DMS153 treated with DMSO at 0.1 percent for 48 hours (cell line): ENCODE results near the gene TSPAN8.
"Not testable (repeated sequence)": the region's sequence is repeated elsewhere in the genome, so short reads cannot be mapped to it uniquely, and the experiment has no call there.

Source experiments
- DNase-seq: peaks from one replicate; lab custom pipeline; 2025; ENCODE audit not compliant: unreplicated experiment; lab: John Stamatoyannopoulos, UW

The TSPAN8 gene

GRCh38 chr12:71164568-71165197 lies 6.9 kb upstream of the TSPAN8 start:
- DNase-seq = no peak

- no peak for DNase-seq
These were observed 6.4 kb upstream of the TSPAN8 start for GRCh38 chr12:71164166-71164565.

- DNase-seq = no peak
These were observed 5.3 kb upstream of the TSPAN8 start for GRCh38 chr12:71162832-71163763.

- peak; percentile 79 for DNase-seq
These were observed 3.8 kb upstream of the TSPAN8 start for GRCh38 chr12:71161591-71161990.

GRCh38 chr12:71160585-71160984 lies 2.8 kb upstream of the TSPAN8 start:
- no peak for DNase-seq

- DNase-seq = no peak
These were observed 2.1 kb upstream of the TSPAN8 start for GRCh38 chr12:71159878-71160277.

GRCh38 chr12:71159264-71159663 lies 1.5 kb upstream of the TSPAN8 start:
- DNase-seq = no peak

GRCh38 chr12:71158361-71158882 lies 623 bp upstream of the TSPAN8 start:
- peak; percentile 81 for DNase-seq

GRCh38 chr12:71155225-71155624 lies 2.6 kb downstream of the TSPAN8 start:
- no peak for DNase-seq

- DNase-seq = no peak
These were observed 4.9 kb downstream of the TSPAN8 start for GRCh38 chr12:71152851-71153250.

GRCh38 chr12:71150041-71150440 lies 7.8 kb downstream of the TSPAN8 start:
- DNase-seq = not testable (repeated sequence)

- no peak for DNase-seq
These were observed 13.1 kb downstream of the TSPAN8 start for GRCh38 chr12:71144682-71145081.

- no peak for DNase-seq
These were observed 14.8 kb downstream of the TSPAN8 start for GRCh38 chr12:71142956-71143355.

- DNase-seq = no peak
These were observed 15.8 kb downstream of the TSPAN8 start for GRCh38 chr12:71142016-71142415.

GRCh38 chr12:71141378-71141926 lies 16.3 kb downstream of the TSPAN8 start:
- DNase-seq = no peak

GRCh38 chr12:71139153-71139735 lies 18.6 kb downstream of the TSPAN8 start:
- no peak for DNase-seq

GRCh38 chr12:71138011-71138410 lies 19.8 kb downstream of the TSPAN8 start:
- DNase-seq = no peak

- peak; percentile 34 for DNase-seq
These were observed 22.0 kb downstream of the TSPAN8 start for GRCh38 chr12:71135812-71136176.

- no peak for DNase-seq
These were observed 22.6 kb downstream of the TSPAN8 start for GRCh38 chr12:71135077-71135811.

GRCh38 chr12:71134405-71134804 lies 23.4 kb downstream of the TSPAN8 start:
- no peak for DNase-seq
